SU-DHL-6 (cell line): ENCODE data around the gene ABCB9.
"Not testable (repeated sequence)": the region's sequence is repeated elsewhere in the genome, so short reads cannot be mapped to it uniquely, and the experiment has no call there.

Experiments
- H2AFZ ChIP-seq: fragments of 200-600 bp; sonication (generic); 2 replicates; pipeline ENCODE4 v1.6.1; 2014; ENCODE audit warnings: low read depth, mild to moderate bottlenecking, moderate library complexity, mixed read lengths, antibody characterized with exemption, low read length; ENCODE audit not compliant: severe bottlenecking
- H3F3A ChIP-seq: fragments of 200-600 bp; shearing (Covaris generic); 2 replicates; pipeline ENCODE4 v1.6.0; 2016; ENCODE audit warnings: antibody characterized with exemption, mild to moderate bottlenecking; ENCODE audit not compliant: insufficient read depth
- H3K27ac ChIP-seq: fragments of 200-600 bp; sonication (generic); 2 replicates; pipeline ENCODE4 v1.5.1; 2016; ENCODE audit warnings: low read depth, mild to moderate bottlenecking, low read length, moderate library complexity, mixed read lengths
- H3K27me3 ChIP-seq: fragments of 200-600 bp; sonication (generic), shearing (Covaris generic); 2 replicates; pipeline ENCODE4 v1.6.0; 2014; ENCODE audit warnings: mild to moderate bottlenecking, low read length
- H3K36me3 ChIP-seq: fragments of 200-600 bp; sonication (generic); 2 replicates; pipeline ENCODE4 v1.6.1; 2014; ENCODE audit warnings: mild to moderate bottlenecking, low read length, mixed read lengths
- H3K4me2 ChIP-seq: fragments of 300-600, 200-600 bp; shearing (Covaris generic), sonication (generic); 2 replicates; pipeline ENCODE4 v1.6.0; 2014; ENCODE audit warnings: low read length, low read depth, mild to moderate bottlenecking; ENCODE audit not compliant: poor library complexity, severe bottlenecking
- H3K4me3 ChIP-seq: fragments of 200-600 bp; sonication (generic); 2 replicates; pipeline ENCODE4 v1.5.1; 2014; ENCODE audit warnings: antibody characterized with exemption, low read length, mild to moderate bottlenecking, mixed read lengths; ENCODE audit not compliant: insufficient read depth, poor library complexity, severe bottlenecking
- H3K79me2 ChIP-seq: fragments of 200-600 bp; sonication (generic); 2 replicates; pipeline ENCODE4 v1.6.1; 2014; ENCODE audit warnings: mild to moderate bottlenecking, low read length, moderate library complexity; ENCODE audit not compliant: insufficient read depth
- H3K9ac ChIP-seq: fragments of 200-600 bp; sonication (generic); 2 replicates; pipeline ENCODE4 v1.7.0; 2014; ENCODE audit warnings: mild to moderate bottlenecking, low read length
- H3K9me2 ChIP-seq: fragments of 200-600 bp; sonication (generic); replicated peaks from 2 replicates; pipeline ENCODE4 v1.6.1; 2014; ENCODE audit warnings: low read length; ENCODE audit not compliant: insufficient read depth
- H3K9me3 ChIP-seq: fragments of 200-600 bp; sonication (generic); 2 replicates; pipeline ENCODE4 v1.6.1; 2014; ENCODE audit warnings: low read length, mixed read lengths; ENCODE audit not compliant: insufficient read depth
- H4K20me1 ChIP-seq: fragments of 200-600 bp; sonication (generic); 2 replicates; pipeline ENCODE4 v1.6.1; 2014; ENCODE audit warnings: low read depth, mild to moderate bottlenecking, antibody characterized with exemption, low read length, moderate library complexity, mixed read lengths
- CTCF ChIP-seq: fragments of 200-600 bp; sonication (generic); IDR thresholded peaks from one replicate; pipeline ENCODE4 v1.5.1; 2017; ENCODE audit warnings: antibody characterized with exemption, mild to moderate bottlenecking, low read length, moderate library complexity; ENCODE audit not compliant: insufficient read depth, poor library complexity, severe bottlenecking
- EZH2phosphoT487 ChIP-seq: fragments of 200-600 bp; sonication (generic), shearing (Covaris generic); conservative IDR thresholded peaks from 2 replicates; pipeline ENCODE4 v1.6.1; 2018; ENCODE audit warnings: mild to moderate bottlenecking, antibody characterized with exemption, low read length, moderate library complexity, mixed read lengths

The ABCB9 gene

GRCh38 chr12:122893208-122894153 is 72.8 kb downstream of the ABCB9 start:
- Histone ChIP-seq H3K4me2 (no peak overlapping the region), H3K79me2 (no peaks in the 10 kb centered on the region), H3K4me3 (no peak overlapping the region), H2AFZ (no peak overlapping the region), H3K27me3 (no peaks in the 10 kb centered on the region), H4K20me1 (no peaks in the 10 kb centered on the region), H3K36me3 (no peaks in the 10 kb centered on the region), H3K27ac (no peak overlapping the region), H3K9me3 (no peaks in the 10 kb centered on the region), H3K9me2 (no peaks in the 10 kb centered on the region), H3K9ac (no peak overlapping the region), H3F3A (no peaks in the 10 kb centered on the region)
- TF ChIP-seq CTCF (no peak), EZH2phosphoT487 (no peak)

DNA sequence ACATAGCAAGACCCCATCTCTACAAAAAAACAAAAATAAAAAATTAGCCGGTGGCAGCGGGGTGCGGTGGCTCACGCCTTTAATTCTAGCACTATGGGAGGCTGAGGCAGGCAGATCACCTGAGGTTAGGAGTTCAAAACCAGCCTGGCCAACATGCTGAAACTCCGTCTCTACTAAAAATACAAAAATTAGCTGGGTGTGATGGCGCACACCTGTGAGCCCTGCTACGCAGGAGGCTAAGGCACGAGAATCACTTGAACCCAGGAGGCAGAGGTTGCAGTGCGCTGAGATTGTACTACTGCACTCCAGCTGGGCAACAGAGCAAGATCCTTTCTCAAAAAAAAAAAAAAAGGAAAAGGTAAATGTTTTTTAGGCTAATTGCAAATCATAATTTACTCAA is 73.5 kb downstream of the ABCB9 start:
- H4K20me1 ChIP-seq, H3K9ac ChIP-seq, H3K79me2 ChIP-seq, H3K4me2 ChIP-seq, H3K9me3 ChIP-seq, H3K4me3 ChIP-seq, H2AFZ ChIP-seq, H3K36me3 ChIP-seq, H3K9me2 ChIP-seq, H3K27ac ChIP-seq, H3F3A ChIP-seq, H3K27me3 ChIP-seq: not testable (repeated sequence)

- no peaks in the 10 kb centered on the region for H3F3A ChIP-seq
- H3K79me2 ChIP-seq: no peaks in the 10 kb centered on the region
- no peak for TF ChIP-seq EZH2phosphoT487
- TF ChIP-seq CTCF: no peak
- H3K9ac ChIP-seq: no peak overlapping the region
- no peak overlapping the region for H3K27ac ChIP-seq
- H2AFZ ChIP-seq: no peak overlapping the region
- H3K9me2 ChIP-seq: no peaks in the 10 kb centered on the region
- no peaks in the 10 kb centered on the region for H3K27me3 ChIP-seq
- H4K20me1 ChIP-seq: no peaks in the 10 kb centered on the region
- H3K36me3 ChIP-seq: no peaks in the 10 kb centered on the region
- H3K9me3 ChIP-seq: no peaks in the 10 kb centered on the region
- no peak overlapping the region for H3K4me2 ChIP-seq
- H3K4me3 ChIP-seq: no peak overlapping the region
Observed at GRCh38 chr12:122891661-122892525, 74.4 kb downstream of the ABCB9 start.
